ENCODE measurements around the gene PRMT9.

PRMT9 gene

DNA sequence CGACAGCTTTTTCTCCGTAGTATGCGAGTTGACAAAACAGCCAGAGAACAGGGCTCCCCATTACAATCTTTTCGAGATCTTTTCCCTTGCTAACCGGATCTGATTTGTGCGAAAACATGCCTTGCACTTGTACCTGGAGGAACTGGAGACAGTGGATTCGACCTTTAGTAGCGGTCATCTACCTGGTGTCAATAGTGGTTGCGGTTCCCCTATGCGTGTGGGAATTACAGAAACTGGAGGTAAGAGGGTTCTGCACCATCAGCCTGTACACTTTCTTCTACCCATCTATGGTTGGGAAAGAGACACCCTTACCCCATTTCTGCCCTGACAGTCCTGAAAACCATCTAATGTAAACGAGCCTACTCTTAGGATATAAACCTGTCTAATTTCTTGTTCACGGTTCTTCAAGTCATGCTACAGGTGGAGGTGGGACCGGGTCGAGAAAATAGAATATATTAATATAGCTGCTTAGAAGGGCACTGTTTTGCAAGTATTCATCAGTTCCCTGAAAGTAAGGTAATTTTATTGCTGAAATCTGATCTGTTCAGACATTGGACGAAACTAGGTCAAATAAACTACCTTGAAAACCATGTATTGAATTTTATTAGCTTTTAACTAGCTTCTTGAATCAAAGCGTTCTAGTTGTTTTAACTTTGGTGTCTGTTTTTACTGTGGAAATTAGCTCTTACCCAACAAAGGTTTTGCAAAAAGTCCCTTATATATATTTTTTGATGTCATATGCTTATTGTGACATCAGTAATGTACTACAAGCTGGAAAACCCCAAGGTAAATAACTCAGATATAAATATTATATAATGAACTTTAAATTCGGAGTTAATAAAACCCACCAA lies 65.9 kb downstream of the PRMT9 start:
- H3K4me3 ChIP-seq (ENCODE audit: low read length): peak overlapping the region; percentile 80
- no peak for TF ChIP-seq ZNF274 (IDR thresholded peaks at IDR 0.05; ENCODE audit: low read depth, low read length)

DNA sequence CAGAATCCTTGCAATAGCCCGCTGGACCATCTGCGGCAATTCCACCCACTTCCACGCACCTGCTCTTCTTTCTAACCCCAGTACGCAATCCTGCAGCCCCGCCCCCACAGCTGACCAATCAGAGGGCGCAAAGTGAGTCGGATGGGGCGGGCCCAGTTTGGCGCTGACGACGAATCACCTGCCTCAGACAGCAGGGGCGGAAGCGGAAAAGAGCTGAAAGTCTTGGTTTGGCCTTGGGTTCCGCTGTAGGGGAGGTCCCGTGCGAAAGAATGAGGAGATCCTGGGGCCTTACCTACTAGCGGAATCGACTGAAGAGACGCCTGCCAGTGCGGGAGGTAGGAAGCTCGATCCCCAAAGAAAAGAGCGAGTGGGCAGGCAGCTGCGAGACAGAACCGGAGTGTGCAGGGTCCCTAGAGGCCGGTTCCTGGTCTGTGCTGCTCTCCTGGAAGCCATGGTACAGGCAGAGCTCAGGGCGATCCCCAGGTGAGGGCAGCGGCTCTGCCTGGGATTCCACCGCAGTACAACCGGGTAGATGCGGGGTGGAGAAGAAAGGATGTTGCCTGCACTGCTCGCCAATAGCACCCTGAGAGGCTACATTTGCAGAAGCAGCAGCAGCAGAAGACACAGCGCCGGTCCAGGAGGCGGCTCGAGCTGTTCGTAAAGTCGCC lies 66.7 kb downstream of the PRMT9 start, which contains the start of gene TMEM184C:
Gene TMEM184C, plus strand, starts transcription at position 225 of the 668 bp plus-strand sequence. CDS start 560 bp downstream, outside the sequence.
- TF ChIP-seq ZNF274 (IDR thresholded peaks at IDR 0.05; ENCODE audit: low read depth, low read length): no peak
- H3K4me3 ChIP-seq (ENCODE audit: low read length): peak within 1 kb of the TSS; percentile 80

DNA sequence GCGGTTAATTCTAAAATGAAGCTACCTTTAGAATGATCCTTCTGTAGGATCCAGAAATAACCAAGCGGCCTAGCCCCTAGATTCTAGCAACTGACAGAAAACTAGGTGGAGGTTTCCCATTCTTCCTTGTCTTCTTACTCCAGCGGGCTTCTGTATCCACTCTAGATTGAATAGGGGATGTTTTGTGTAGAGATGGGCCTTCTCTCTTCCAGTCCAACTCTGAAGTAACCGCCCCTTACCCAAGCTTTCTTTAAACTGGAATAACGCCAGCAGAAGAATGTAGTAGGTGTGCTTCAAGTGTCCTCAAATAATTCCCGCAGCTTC lies 67.2 kb downstream of the PRMT9 start:
- no peak for TF ChIP-seq ZNF274 (IDR thresholded peaks at IDR 0.05; ENCODE audit: low read depth, low read length)
- H3K4me3 ChIP-seq (ENCODE audit: low read length): peak overlapping the region; percentile 73

DNA sequence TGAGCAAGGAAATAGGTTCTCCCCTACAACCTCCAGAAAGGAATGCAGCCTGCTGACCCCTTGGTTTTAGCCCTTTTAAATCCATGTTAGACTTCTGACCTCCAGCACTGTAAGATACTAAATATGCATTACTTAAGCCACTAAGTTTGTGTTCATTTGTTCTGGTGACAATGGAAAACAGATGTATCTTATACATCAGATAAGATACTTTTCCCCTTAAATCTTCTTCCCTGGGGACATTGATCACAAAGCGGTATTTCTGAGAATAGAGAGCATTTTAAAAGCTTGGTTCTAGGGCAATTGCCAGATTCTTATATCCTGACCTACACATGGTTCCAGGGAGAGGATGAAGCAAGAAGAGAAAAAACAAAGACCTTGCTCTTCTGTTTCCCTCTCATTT lies 73.3 kb downstream of the PRMT9 start:
- no peak for TF ChIP-seq ZNF274 (IDR thresholded peaks at IDR 0.05; ENCODE audit: low read depth, low read length)
- H3K4me3 ChIP-seq (ENCODE audit: low read length): no peak overlapping the region

DNA sequence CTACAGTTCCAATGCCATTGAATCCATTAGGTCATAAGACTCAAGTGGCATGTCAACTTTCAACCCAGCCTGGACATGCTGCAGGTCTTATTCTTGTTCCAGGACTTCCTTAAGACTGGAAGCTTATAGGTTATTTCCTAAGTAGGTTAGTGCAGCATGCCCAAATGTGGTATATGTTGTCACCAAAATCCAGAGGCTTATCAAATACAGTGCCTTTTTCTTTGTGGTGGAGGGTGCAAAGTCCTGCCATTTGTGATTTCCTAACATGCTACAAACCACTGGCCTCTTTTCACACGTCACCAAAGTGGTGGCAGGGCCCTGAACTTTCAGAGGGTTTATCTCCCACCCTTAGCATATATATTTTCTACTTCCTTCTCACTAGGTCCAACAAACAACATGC lies 76.5 kb downstream of the PRMT9 start:
- no peak for TF ChIP-seq ZNF274 (IDR thresholded peaks at IDR 0.05; ENCODE audit: low read depth, low read length)
- no peak overlapping the region for H3K4me3 ChIP-seq (ENCODE audit: low read length)

DNA sequence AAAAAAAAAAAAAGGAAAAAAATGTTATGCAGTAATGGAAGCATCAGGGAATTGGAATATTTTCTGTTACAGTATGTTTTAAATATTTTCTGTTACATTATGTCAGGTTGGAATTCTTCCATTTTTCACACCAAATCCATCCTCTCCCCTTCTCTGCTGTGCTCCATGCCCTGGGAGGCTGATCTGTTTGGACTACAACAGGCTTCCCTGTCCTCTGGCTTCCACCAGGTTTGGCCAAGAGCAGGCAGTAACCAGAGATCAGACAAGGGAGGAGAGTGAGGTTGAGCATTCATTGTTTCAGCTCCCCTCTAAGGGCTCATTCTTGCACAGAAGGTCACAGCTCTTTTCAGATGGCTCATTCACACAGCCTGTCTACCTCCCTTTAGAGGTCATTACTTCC lies 78.5 kb downstream of the PRMT9 start:
- TF ChIP-seq ZNF274 (IDR thresholded peaks at IDR 0.05; ENCODE audit: low read depth, low read length): no peak
- H3K4me3 ChIP-seq (ENCODE audit: low read length): no peak overlapping the region

DNA sequence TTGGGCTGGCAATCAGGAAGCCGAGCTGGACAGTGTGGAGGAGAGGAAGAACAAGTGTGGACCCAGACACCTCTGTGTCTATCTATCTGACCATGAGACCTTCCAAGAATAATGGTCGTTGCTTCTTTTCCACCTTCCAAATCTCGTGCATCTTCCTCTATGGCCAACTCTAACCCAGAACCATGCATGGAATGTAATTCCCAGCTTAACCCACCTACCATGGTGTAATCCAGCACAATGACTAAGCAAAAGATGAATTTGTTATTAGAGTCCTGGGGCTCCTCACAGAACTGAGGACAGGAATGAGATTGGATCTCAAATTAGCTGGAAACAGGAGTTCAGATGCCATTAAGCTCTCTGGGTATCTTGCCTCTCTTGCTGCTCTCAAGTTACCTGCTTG lies 84.2 kb downstream of the PRMT9 start:
- no peak for TF ChIP-seq ZNF274 (IDR thresholded peaks at IDR 0.05; ENCODE audit: low read depth, low read length)

DNA sequence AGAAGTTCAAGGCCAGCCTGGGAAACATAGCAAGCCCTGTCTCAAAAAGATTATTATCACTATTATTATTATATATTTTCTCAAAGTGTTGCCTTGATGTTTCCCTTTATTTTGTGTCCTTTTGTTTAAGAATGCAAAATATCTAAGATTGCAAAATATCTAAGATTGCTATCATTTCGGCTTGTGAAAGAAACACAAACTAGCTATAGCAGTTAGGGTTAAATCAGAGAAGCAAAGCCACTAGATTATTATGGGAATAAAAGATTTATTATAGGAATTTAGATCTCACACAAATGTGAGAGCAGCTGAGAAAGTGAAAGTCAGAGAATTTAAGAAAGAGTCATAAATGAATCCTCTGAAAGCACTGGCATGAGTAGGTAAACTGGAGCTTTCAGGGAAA lies 84.8 kb downstream of the PRMT9 start:
- no peak for TF ChIP-seq ZNF274 (IDR thresholded peaks at IDR 0.05; ENCODE audit: low read depth, low read length)
- no peak overlapping the region for H3K4me3 ChIP-seq (ENCODE audit: low read length)

More for the DNA sequence above, 84.2 kb downstream of the PRMT9 start:
- no peak overlapping the region for H3K4me3 ChIP-seq (ENCODE audit: low read length)

DNA sequence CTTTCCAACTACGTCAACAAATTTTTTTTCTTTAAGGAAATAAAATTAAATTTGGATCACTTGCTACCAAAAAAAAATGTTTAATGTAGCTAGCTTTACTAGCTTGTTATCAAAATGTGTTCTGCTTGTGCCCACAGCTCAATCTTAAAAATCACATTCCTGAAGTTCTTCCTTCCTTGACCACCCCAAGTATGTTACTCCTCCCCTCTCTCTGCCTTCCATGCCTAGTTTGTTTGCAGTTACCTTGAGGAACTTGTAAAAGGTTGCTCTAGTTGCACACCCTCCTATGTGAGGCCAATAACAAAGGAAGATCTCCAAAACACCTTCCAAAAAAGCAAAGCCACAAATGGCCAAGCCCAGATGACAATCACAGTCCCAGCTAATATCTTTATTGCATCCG lies 86.4 kb downstream of the PRMT9 start:
- no peak for TF ChIP-seq ZNF274 (IDR thresholded peaks at IDR 0.05; ENCODE audit: low read depth, low read length)
- H3K4me3 ChIP-seq (ENCODE audit: low read length): no peak overlapping the region

DNA sequence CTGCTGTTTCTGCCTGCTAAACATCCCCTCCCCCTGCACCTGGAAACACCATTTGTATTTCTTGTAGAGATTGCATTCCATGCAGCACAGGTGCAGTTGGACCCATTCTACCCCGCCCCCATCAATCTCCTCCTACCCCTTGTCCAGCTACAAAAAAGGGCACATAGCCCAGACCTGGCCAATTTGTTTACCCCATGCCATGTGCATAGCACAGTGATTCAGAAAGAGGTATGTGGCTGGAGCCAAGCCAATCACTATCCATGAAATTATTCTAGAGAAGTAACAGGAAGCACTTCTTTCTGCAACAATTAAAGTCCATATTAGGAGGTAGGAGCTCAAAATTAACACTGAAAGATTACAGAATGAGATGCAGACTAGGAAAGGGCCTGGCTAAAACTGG lies 87.0 kb downstream of the PRMT9 start:
- no peak for TF ChIP-seq ZNF274 (IDR thresholded peaks at IDR 0.05; ENCODE audit: low read depth, low read length)

DNA sequence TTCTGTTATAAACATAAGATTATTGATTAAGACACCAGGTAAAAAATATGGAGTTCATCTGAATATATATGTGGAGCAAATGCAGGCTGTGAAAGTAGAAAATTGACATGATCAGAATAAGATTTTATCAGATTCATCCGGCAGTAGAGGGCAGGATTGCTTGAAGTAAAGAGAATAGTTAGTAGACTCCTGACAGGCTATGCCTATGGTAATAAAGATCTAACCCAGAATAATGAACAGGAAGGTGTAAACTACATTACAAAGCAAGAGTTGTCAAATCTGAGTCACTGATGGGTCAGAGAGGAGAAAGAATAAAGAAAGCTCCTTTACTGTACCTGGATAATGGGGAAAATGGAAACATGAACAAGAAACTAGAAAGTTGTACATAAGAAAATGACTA lies 87.6 kb downstream of the PRMT9 start:
- no peak overlapping the region for H3K4me3 ChIP-seq (ENCODE audit: low read length)
- TF ChIP-seq ZNF274 (IDR thresholded peaks at IDR 0.05; ENCODE audit: low read depth, low read length): no peak

More for the DNA sequence above, 87.0 kb downstream of the PRMT9 start:
- no peak overlapping the region for H3K4me3 ChIP-seq (ENCODE audit: low read length)

DNA sequence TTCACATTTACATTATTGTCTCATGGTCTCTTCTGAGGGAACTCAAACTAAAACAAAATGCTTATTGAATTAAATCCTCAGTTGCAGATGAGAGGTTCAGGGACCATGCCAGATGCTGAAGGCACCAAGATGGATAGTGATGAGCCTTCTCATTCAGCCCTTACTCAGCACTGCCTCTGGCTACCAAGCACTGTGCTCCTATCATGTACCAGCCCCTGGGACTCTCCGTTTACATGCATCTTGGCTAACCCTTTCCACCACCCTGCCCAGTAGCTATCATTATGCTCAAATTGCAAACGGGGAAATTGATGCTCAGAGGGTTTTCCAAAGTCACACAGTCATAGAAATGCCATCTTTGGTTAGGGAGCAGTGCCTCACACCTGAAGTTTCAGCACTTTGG lies 89.4 kb downstream of the PRMT9 start:
- no peak for TF ChIP-seq ZNF274 (IDR thresholded peaks at IDR 0.05; ENCODE audit: low read depth, low read length)
- no peak overlapping the region for H3K4me3 ChIP-seq (ENCODE audit: low read length)

DNA sequence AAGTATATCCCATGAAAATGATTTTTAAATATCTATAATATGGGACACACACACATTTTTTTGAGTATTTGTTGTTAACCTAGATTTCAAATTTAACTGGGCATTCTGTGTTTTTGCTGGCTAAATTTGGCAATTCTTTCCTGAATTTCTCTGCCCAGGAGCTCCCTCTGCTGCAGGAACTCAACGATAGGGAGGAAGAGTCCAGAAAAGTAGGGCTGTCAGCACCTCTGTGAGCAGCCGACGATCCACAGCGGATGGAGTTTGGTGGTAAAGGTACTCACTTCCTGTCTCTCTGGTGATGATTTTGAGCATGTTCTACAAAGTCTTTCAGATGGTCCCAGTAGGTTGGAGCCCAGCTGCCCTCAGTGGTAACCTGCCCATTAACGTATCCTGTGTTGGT lies 89.9 kb downstream of the PRMT9 start:
- TF ChIP-seq ZNF274 (IDR thresholded peaks at IDR 0.05; ENCODE audit: low read depth, low read length): no peak
- H3K4me3 ChIP-seq (ENCODE audit: low read length): no peak overlapping the region

DNA sequence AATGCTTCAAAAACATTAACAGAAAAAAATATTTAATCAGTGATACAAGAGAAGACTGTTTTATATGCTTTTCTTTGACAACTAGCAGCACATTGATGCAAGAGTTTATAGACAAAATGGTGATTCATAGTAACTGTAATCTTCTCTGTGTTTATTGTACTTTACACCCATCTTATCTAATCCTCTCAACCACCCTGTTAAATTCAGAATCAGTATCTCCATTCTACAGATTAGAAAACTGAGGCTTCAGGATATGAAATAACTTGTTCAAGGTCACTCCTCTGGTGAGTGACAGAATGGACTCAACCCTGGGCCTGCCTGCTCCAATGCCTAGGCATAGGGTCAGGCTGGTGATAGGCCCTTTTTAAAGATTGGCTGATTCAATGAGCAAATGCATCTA lies 92.9 kb downstream of the PRMT9 start:
- no peak overlapping the region for H3K4me3 ChIP-seq (ENCODE audit: low read length)

DNA sequence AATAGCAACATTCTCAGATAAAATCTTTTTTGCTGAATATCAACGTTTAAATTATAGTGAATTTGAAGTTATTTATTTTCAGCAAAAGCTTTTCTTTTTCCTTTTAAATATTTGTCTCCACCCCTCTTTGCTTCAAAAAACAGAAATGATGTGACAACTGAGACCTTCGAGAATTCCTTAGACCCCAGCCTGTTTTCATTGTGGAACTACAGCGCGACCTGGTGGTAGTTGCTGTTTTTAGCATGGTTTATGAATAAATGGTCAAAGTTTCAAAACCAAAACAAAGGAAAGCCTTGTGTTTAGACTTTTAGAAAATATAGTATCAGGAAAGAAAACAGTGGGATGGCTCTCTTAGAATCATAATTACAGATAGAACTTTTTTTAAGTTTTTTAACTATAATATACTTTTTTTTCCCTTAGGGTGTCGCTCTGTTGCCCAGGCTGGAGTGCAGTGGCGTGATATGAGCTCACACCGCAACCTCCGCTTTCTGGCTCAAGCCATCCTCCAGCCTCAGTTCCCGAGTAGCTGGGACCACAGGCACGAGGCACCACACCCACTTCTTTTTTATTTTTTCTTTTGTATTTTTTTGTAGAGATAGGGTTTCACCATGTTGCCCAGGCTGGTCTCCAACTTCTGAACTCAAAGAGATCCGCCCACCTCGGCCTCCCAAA lies 93.6 kb downstream of the PRMT9 start:
- H3K4me3 ChIP-seq (ENCODE audit: low read length): no peak overlapping the region
- TF ChIP-seq ZNF274 (IDR thresholded peaks at IDR 0.05; ENCODE audit: low read depth, low read length): no peak

More for the DNA sequence above, 92.9 kb downstream of the PRMT9 start:
- no peak for TF ChIP-seq ZNF274 (IDR thresholded peaks at IDR 0.05; ENCODE audit: low read depth, low read length)

Measured in GM08714 (cell line).